SJCRH30 (cell line): ENCODE measurements around the gene CYP2E1. TPM values are rescaled to one million over a fixed set of nuclear protein-coding genes. Genes with fewer than 3 reads are reported as not detected.
"Not testable (repeated sequence)": the region's sequence is repeated elsewhere in the genome, so short reads cannot be mapped to it uniquely, and the experiment has no call there.

ENCODE experiments used
- DNase-seq, 2 experiments: peaks; one replicate each; pipeline ENCODE4 v3.0.0-alpha.2; 2015 to 2020
- H3K27ac ChIP-seq: fragments of 250-450 bp; sonication (Bioruptor Pico); 2 replicates; pipeline ENCODE4 v1.5.1; 2020; ENCODE audit warnings: mild to moderate bottlenecking, moderate library complexity
- H3K27me3 ChIP-seq: fragments of 250-450 bp; sonication (Bioruptor Pico); 2 replicates; pipeline ENCODE4 v1.5.1; 2020; ENCODE audit warnings: mild to moderate bottlenecking, moderate library complexity
- H3K36me3 ChIP-seq: fragments of 250-450 bp; sonication (Bioruptor Pico); 2 replicates; pipeline ENCODE4 v1.5.1; 2020; ENCODE audit warnings: mild to moderate bottlenecking, moderate library complexity
- H3K4me1 ChIP-seq: fragments of 250-450 bp; sonication (Bioruptor Pico); 2 replicates; pipeline ENCODE4 v1.5.1; 2020; ENCODE audit warnings: mild to moderate bottlenecking, moderate library complexity
- H3K4me3 ChIP-seq: fragments of 250-450 bp; sonication (Bioruptor Pico); 2 replicates; pipeline ENCODE4 v1.5.1; 2020; ENCODE audit warnings: mild to moderate bottlenecking, moderate library complexity
- H3K9me3 ChIP-seq: fragments of 250-450 bp; sonication (Bioruptor Pico); replicated peaks from 2 replicates; pipeline ENCODE4 v1.5.1; 2020; ENCODE audit warnings: mild to moderate bottlenecking, moderate library complexity
- total RNA-seq: library from RNA; depleted of rRNA; stranded (reverse); fragments of >200 nt; shearing (Covaris generic); gene quantifications from 2 replicates; pipeline ENCODE4 v1.2.3, GENCODE V29; 2014; rRNA removed

The CYP2E1 gene
- total RNA-seq, 1 experiment from 2014 or later = 0.06 TPM

GRCh38 chr10:133577037-133577436 lies 49.9 kb downstream of the CYP2E1 start:
- not testable (repeated sequence) for H3K27ac ChIP-seq, H3K4me3 ChIP-seq, DNase-seq, H3K27me3 ChIP-seq, H3K4me1 ChIP-seq, H3K36me3 ChIP-seq, H3K9me3 ChIP-seq

Other genes starting within 250 kb of the CYP2E1 start
- gene TUBGCP2, start 218.5 kb upstream of the CYP2E1 start, total RNA-seq = 23.3 and 24.4 TPM in 2 replicates
- 23.9 and 28.5 TPM in 2 replicates for gene ZNF511, start 218.4 kb upstream of the CYP2E1 start, total RNA-seq
- gene CALY, start 190.5 kb upstream of the CYP2E1 start, total RNA-seq = not detected in 2 replicates
- gene PRAP1, start 180.0 kb upstream of the CYP2E1 start, total RNA-seq = not detected in 2 replicates
- gene FUOM, start 169.3 kb upstream of the CYP2E1 start, total RNA-seq = not detected in 2 replicates
- gene ECHS1, start 154.0 kb upstream of the CYP2E1 start, total RNA-seq = 63.6 and 65.7 TPM in 2 replicates
- gene PAOX, start 148.1 kb upstream of the CYP2E1 start, total RNA-seq = not detected in 2 replicates
- 21.7 and 26.4 TPM in 2 replicates for gene MTG1, start 133.2 kb upstream of the CYP2E1 start, total RNA-seq
- not detected in 2 replicates for gene SPRN, start 102.7 kb upstream of the CYP2E1 start, total RNA-seq
- gene SCART1, start 73.4 kb upstream of the CYP2E1 start, total RNA-seq = 0.13 and 0.34 TPM in 2 replicates
- gene SYCE1, start 38.2 kb downstream of the CYP2E1 start, total RNA-seq = 0.16 TPM in 1 of 2 replicates, not detected in the other
- gene FRG2B, start 99.4 kb downstream of the CYP2E1 start, total RNA-seq = 0.71 and 1.1 TPM in 2 replicates